NT2/D1 (cell line): ENCODE data around the gene HBG1.

Experiments used
- DNase-seq: peaks from one replicate; pipeline ENCODE4 v3.0.0-alpha.2; 2011; ENCODE audit warnings: low read depth, low spot score
- H3K27me3 ChIP-seq: 2 replicates; pipeline ENCODE4 v1.6.0; 2011; ENCODE audit warnings: mild to moderate bottlenecking; ENCODE audit not compliant: insufficient read length, insufficient read depth
- H3K36me3 ChIP-seq: 2 replicates; pipeline ENCODE4 v1.6.1; 2011; ENCODE audit warnings: mild to moderate bottlenecking, low read length, mixed read lengths; ENCODE audit not compliant: insufficient read depth, insufficient read length
- H3K4me1 ChIP-seq: 2 replicates; pipeline ENCODE4 v1.5.1; 2011; ENCODE audit not compliant: insufficient read depth, insufficient read length
- H3K4me3 ChIP-seq: 2 replicates; pipeline ENCODE4 v1.5.1; 2011; ENCODE audit warnings: low read depth; ENCODE audit not compliant: insufficient read length
- H3K9ac ChIP-seq: 2 replicates; pipeline ENCODE4 v1.6.0; 2011; ENCODE audit warnings: low read depth; ENCODE audit not compliant: insufficient read length
- H3K9me3 ChIP-seq: 2 replicates; pipeline ENCODE4 v1.5.1; 2011; ENCODE audit warnings: mild to moderate bottlenecking, low read length; ENCODE audit not compliant: insufficient read depth
- SUZ12 ChIP-seq: IDR thresholded peaks from 2 replicates; pipeline ENCODE4 v1.6.1; 2011; ENCODE audit not compliant: insufficient read length, insufficient read depth; ENCODE audit errors: extremely low read depth
- YY1 ChIP-seq: IDR thresholded peaks from 2 replicates; pipeline ENCODE4 v1.6.1; 2011; ENCODE audit not compliant: insufficient read length, insufficient read depth
- ZNF274 ChIP-seq: IDR thresholded peaks from 2 replicates; pipeline ENCODE4 v1.6.1; 2011; ENCODE audit warnings: mild to moderate bottlenecking, low read depth, low read length

HBG1 gene

GRCh38 chr11:5276697-5277096 lies 27.0 kb upstream of the HBG1 start:
- no peak for TF ChIP-seq YY1
- no peak overlapping the region for H3K9ac ChIP-seq
- peaks cover 4% of the 10 kb centered on the region for H3K4me1 ChIP-seq
- H3K9me3 ChIP-seq, result no peaks in the 10 kb centered on the region; the same call in 1 of the 2 replicates
- H3K4me3 ChIP-seq, result no peak overlapping the region
- no peaks in the 10 kb centered on the region for H3K27me3 ChIP-seq
- no peak for DNase-seq
- H3K36me3 ChIP-seq, result no peaks in the 10 kb centered on the region

DNA sequence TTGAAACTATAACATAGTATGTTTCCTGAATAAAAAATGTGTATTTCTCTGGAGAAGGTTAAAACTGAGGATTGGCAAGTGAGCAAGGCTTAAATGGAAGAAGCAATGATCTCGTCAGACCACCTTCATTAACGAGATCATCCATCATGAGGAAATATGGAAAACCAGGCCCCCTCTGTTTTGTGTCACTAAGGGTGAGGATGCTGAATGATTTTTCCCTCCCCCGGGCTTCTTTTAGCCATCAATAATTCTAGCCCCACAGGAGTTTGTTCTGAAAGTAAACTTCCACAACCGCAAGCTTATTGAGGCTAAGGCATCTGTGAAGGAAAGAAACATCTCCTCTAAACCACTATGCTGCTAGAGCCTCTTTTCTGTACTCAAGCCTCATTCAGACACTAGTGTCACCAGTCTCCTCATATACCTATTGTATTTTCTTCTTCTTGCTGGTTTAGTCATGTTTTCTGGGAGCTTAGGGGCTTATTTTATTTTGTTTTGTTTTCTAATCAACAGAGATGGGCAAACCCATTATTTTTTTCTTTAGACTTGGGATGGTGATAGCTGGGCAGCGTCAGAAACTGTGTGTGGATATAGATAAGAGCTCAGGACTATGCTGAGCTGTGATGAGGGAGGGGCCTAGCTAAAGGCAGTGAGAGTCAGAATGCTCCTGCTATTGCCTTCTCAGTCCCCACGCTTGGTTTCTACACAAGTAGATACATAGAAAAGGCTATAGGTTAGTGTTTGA lies 25.9 kb upstream of the HBG1 start:
- Histone ChIP-seq H3K27me3 (no peaks in the 10 kb centered on the region), H3K4me1 (peaks cover 4% of the 10 kb centered on the region), H3K9me3 (no peaks in the 10 kb centered on the region; the same call in 1 of the 2 replicates), H3K36me3 (no peaks in the 10 kb centered on the region), H3K4me3 (no peak overlapping the region), H3K9ac (no peak overlapping the region)
- TF ChIP-seq ZNF274 (no peak), SUZ12 (no peak), YY1 (no peak)
- no peak for DNase-seq

DNA sequence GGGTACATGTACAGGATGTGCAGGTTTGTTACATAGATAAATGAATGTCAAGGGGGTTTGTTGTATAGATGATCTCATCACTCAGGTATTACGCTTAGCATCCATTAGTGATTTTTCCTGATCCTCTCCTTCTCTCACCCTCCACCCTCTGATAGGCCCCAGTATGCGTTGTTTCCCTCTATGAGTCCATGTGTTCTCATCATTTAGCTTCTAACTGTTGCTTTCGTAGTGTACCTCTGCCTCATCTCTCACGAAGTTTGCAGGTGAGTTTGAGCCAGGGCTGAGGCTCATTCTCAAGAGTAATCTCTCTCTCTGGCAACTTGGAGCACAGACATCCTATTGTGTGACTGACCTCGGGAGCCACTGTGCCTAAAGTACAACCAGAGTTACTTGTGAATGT lies 24.7 kb upstream of the HBG1 start:
- H3K4me3 ChIP-seq, result no peak overlapping the region
- H3K27me3 ChIP-seq, result no peaks in the 10 kb centered on the region
- no peak for TF ChIP-seq YY1
- no peak for TF ChIP-seq SUZ12
- TF ChIP-seq ZNF274, result no peak
- no peak overlapping the region for H3K9ac ChIP-seq
- no peak for DNase-seq
- H3K36me3 ChIP-seq, result no peaks in the 10 kb centered on the region
- no peaks in the 10 kb centered on the region for H3K4me1 ChIP-seq
- H3K9me3 ChIP-seq, result no peaks in the 10 kb centered on the region; the same call in 1 of the 2 replicates

- TF ChIP-seq ZNF274 (no peak), YY1 (no peak)
- H3K36me3 ChIP-seq, result no peaks in the 10 kb centered on the region
Observed at GRCh38 chr11:5272395-5273017, 22.8 kb upstream of the HBG1 start.

DNA sequence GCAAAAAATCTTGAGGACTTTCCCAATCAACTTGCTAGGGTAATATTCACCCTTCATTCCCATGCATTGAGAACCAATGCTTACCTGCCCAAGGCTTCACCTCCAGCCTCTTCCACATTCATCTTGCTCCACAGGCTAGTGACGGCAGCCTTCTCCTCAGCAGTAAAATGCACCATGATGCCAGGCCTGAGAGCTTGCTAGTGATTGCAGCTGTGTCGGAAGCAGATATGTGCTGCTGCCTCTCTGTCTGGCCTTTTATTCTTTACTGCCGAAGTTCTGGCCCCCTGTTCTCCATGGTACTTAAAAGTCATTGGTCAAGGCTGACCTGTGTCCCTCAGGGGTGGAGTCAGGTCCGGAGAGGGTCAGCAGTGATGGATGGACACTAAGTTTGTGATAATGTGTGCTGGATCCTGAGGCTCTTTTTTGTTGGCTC lies 20.1 kb upstream of the HBG1 start, which contains the start of gene HBE1:
Gene HBE1, minus strand, starts transcription at position 231 of the 433 bp plus-strand sequence. Its CDS starts 55 bp downstream, at position 176.
- Histone ChIP-seq H3K4me1 (no peaks in the 10 kb centered on the region), H3K36me3 (no peaks in the 10 kb centered on the region), H3K27me3 (no peaks in the 10 kb centered on the region), H3K4me3 (no peak within 1 kb of the TSS), H3K9ac (no peak within 1 kb of the TSS), H3K9me3 (no peaks in the 10 kb centered on the region)
- TF ChIP-seq ZNF274 (no peak), YY1 (no peak), SUZ12 (no peak)
- DNase-seq, result no peak

More at GRCh38 chr11:5272395-5273017, 22.8 kb upstream of the HBG1 start:
- H3K4me3 ChIP-seq, result no peak overlapping the region
- H3K4me1 ChIP-seq, result no peaks in the 10 kb centered on the region
- no peaks in the 10 kb centered on the region for H3K9me3 ChIP-seq
- no peak overlapping the region for H3K9ac ChIP-seq
- no peak for DNase-seq
- no peaks in the 10 kb centered on the region for H3K27me3 ChIP-seq

DNA sequence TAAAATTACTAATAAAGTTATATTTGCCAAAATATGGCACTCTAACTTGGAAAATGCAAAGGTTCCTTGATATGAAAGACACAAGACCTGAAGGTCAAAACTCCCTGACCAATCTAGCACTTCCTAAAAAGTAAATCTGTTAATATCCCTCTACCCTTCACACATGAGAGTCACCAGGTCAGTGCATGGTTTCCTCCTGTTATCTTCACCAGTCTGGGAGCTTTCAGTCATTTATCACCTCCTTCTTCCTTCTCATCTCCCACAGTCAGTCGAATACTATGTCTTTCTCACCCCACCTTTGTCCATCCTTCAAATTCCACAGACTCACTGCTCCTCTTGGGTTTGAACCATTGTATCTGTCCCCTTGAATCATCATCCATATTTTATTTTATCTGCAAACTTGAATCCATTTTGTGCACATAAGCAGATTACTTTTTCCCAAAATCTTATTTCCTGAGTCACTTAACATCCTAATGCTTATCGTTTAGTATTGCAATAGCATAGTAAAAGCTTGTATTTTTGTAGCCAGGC lies 17.4 kb upstream of the HBG1 start:
- no peak for DNase-seq
- H3K9ac ChIP-seq, result no peak overlapping the region
- H3K9me3 ChIP-seq, result no peaks in the 10 kb centered on the region
- no peaks in the 10 kb centered on the region for H3K36me3 ChIP-seq
- no peaks in the 10 kb centered on the region for H3K27me3 ChIP-seq
- H3K4me3 ChIP-seq, result no peak overlapping the region
- no peak for TF ChIP-seq ZNF274
- no peak for TF ChIP-seq YY1
- no peak for TF ChIP-seq SUZ12
- H3K4me1 ChIP-seq, result no peaks in the 10 kb centered on the region

DNA sequence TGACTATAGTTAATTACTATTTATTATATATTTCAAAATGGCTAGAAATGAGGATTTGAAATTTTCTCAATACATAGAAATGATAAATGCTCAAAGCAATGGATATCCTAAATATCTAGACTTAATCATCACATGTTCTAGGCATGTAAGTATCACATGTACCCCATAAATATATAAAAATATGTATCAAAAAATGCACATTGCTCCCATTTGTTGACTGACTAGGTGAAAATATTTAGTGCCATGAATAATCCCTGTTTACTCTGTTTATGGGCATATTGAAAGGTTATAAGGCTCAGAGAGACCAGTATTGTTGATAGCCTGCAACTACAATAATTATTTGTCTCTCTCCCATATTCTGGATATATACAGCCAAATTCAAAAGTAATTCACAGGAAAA lies 17.0 kb upstream of the HBG1 start:
- no peaks in the 10 kb centered on the region for H3K36me3 ChIP-seq
- no peaks in the 10 kb centered on the region for H3K4me1 ChIP-seq
- no peaks in the 10 kb centered on the region for H3K27me3 ChIP-seq
- no peak overlapping the region for H3K4me3 ChIP-seq
- no peak for DNase-seq
- no peaks in the 10 kb centered on the region for H3K9me3 ChIP-seq
- TF ChIP-seq SUZ12, result no peak
- TF ChIP-seq ZNF274, result no peak
- TF ChIP-seq YY1, result no peak
- no peak overlapping the region for H3K9ac ChIP-seq

DNA sequence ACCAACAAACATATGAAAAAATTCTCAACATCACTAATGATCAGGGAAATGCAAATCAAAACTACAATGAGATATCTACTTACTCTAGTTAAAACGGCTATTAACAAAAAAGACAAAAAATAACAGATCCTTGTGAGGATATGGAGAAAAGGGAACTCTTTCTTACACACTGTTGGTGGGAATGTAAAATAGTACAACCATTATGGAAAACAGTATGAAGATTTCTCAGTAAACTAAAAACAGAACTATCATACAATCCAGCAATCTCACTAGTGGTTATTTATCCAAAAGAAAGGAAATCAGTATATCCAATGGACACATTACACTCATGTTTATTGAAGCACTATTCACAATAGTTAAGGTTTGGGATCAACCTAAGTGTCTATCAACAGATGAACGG lies 16.2 kb upstream of the HBG1 start:
- no peak overlapping the region for H3K4me3 ChIP-seq
- no peak for DNase-seq
- no peak overlapping the region for H3K9ac ChIP-seq
- no peak for TF ChIP-seq ZNF274
- TF ChIP-seq SUZ12, result no peak
- no peak for TF ChIP-seq YY1
- H3K4me1 ChIP-seq, result no peaks in the 10 kb centered on the region
- no peaks in the 10 kb centered on the region for H3K27me3 ChIP-seq
- H3K36me3 ChIP-seq, result no peaks in the 10 kb centered on the region
- H3K9me3 ChIP-seq, result no peaks in the 10 kb centered on the region
